Measurements from ENCODE around the gene PPP1R3E. TPM values are rescaled to one million over a fixed set of nuclear protein-coding genes. Genes with fewer than 3 reads are reported as not detected.

The PPP1R3E gene
- polyA plus RNA-seq (2013) = 3.7 and 3.8 TPM in 2 replicates

DNA sequence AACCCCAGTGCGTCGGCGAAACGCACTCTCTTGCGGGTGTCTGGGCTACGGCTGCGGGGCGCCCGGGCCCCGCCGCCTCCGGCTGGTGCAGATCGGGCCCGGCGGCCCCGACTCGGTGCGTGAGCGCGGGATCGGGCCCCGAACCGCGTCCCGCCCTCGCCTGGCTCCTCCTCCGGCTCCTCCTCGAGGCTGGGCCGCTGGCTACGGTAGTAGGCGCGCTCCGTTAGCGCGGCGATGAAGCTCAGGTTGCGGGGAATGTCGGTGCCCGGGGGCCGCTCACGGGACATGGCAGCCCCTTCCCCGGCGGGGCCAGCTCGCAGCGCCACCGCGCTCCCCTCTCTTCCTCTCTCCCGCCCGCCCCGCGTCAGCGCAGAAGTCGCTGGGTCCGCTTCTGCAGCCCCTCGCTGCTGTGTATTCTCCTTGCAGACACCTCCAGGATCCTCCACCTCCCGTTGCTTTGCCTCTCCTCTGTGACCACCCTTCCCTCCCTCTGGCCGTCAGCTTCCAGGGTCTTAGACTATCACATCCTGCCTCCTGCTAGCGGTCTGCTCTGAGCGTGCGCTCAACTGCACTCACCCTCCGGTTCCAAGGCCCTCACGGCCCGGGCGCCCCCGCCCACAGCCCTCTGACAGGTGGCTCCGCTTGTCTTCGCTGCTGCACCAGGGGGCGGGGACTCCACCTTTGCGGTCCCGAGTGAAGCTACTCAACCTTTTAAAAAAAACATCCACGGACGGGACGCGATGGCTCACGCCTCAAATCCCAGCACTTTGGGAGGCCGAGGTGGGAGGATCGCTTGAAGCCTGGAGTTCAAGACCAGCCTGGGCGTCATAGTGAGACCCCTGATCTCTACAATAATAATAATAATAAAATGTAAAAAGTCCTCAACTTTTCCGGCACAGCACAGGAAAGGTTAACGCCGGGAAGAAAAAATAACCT, at the start of gene PPP1R3E:
TSS of gene PPP1R3E (minus strand) at position 570 of the 936 bp plus-strand sequence. CDS start at position 287, 283 bp downstream.
- peak within 1 kb of the TSS; percentile 88 for H4K8ac ChIP-seq (ENCODE audit: low read depth, low read length)
- peaks cover 2 to 10% of the 10 kb centered on the region in 2 experiments for H3K4me1 ChIP-seq (ENCODE audit: control insufficient read depth in 1 of 2, insufficient read depth in 2 of 2, low read length in 2 of 2)
- peak within 1 kb of the TSS; percentile 90 for H3K14ac ChIP-seq (ENCODE audit: low read length)
- DNase-seq = peak; percentile 62 to 73
- H3K36me3 ChIP-seq (ENCODE audit: control insufficient read depth in 1 of 2, insufficient read depth in 2 of 2, low read length in 2 of 2) = peaks cover 0 to 3% of the 10 kb centered on the region in 2 experiments
- peak within 1 kb of the TSS; percentile 72 for H3K27ac ChIP-seq (ENCODE audit: low read depth, low read length)
- peaks cover 23% of the 10 kb centered on the region for H3K79me1 ChIP-seq (ENCODE audit: low read length)
- no CpG with 5 or more reads among the region's 81 CpGs for WGBS (ENCODE audit: extremely low coverage, insufficient coverage, insufficient read length)
- peak within 1 kb of the TSS; percentile 95 for H2AFZ ChIP-seq (ENCODE audit: insufficient read depth, low read length, poor library complexity)
- H3K9me3 ChIP-seq (ENCODE audit: insufficient read depth, low read depth, low read length) = no peaks in the 10 kb centered on the region
- H3K18ac ChIP-seq (ENCODE audit: low read length) = peak within 1 kb of the TSS; percentile 80
- H3K9ac ChIP-seq (ENCODE audit: low read length) = peak within 1 kb of the TSS; percentile 24
- peak within 1 kb of the TSS; percentile 35 for H2AK5ac ChIP-seq (ENCODE audit: low read length)
- no peaks in the 10 kb centered on the region for H3K27me3 ChIP-seq (ENCODE audit: insufficient read depth, low read length)
- H3K4me3 ChIP-seq (ENCODE audit: low read depth, low read length) = peak within 1 kb of the TSS; percentile 76
- peak within 1 kb of the TSS; percentile 75 for H4K91ac ChIP-seq (ENCODE audit: low read depth, low read length)
- peak within 1 kb of the TSS; percentile 92 for H4K12ac ChIP-seq (ENCODE audit: low read depth, low read length)
- H2BK120ac ChIP-seq (ENCODE audit: insufficient read depth, low read length, poor library complexity) = peak within 1 kb of the TSS; percentile 52
- peaks cover 18% of the 10 kb centered on the region for H3K79me2 ChIP-seq (ENCODE audit: control insufficient read depth, insufficient read depth, low read length, poor library complexity)
- peak within 1 kb of the TSS; percentile 72 for H3K4ac ChIP-seq (ENCODE audit: low read depth, low read length)
- peak within 1 kb of the TSS; percentile 36 for H2BK5ac ChIP-seq (ENCODE audit: low read depth, low read length, poor library complexity)
- peak within 1 kb of the TSS; percentile 86 for H3K4me2 ChIP-seq (ENCODE audit: low read length)
- peak within 1 kb of the TSS; percentile 15 for H2BK12ac ChIP-seq (ENCODE audit: low read length)
- H3K23ac ChIP-seq (ENCODE audit: low read length) = no peak within 1 kb of the TSS

GRCh38 chr14:23351681-23352505, 49.2 kb upstream of the PPP1R3E start:
- H3K79me2 ChIP-seq (ENCODE audit: control insufficient read depth, insufficient read depth, low read length, poor library complexity) = no peaks in the 10 kb centered on the region
- peak overlapping the region; percentile 40 for H3K18ac ChIP-seq (ENCODE audit: low read length)
- peak in 1 of 2 donors; percentile 32 for DNase-seq
- H3K4ac ChIP-seq (ENCODE audit: low read depth, low read length) = no peak overlapping the region
- H3K4me2 ChIP-seq (ENCODE audit: low read length) = peak overlapping the region; percentile 88
- no peak overlapping the region for H2BK5ac ChIP-seq (ENCODE audit: low read depth, low read length, poor library complexity)
- H3K4me1 ChIP-seq (ENCODE audit: control insufficient read depth in 1 of 2, insufficient read depth in 2 of 2, low read length in 2 of 2) = peaks cover 6 to 13% of the 10 kb centered on the region in 2 experiments
- H2BK12ac ChIP-seq (ENCODE audit: low read length) = no peak overlapping the region
- H3K27me3 ChIP-seq (ENCODE audit: insufficient read depth, low read length) = peaks cover 2% of the 10 kb centered on the region
- no peak overlapping the region for H3K27ac ChIP-seq (ENCODE audit: low read depth, low read length)
- H3K79me1 ChIP-seq (ENCODE audit: low read length) = peaks cover 5% of the 10 kb centered on the region
- H3K23ac ChIP-seq (ENCODE audit: low read length) = no peak overlapping the region
- H4K8ac ChIP-seq (ENCODE audit: low read depth, low read length) = no peak overlapping the region
- no CpG with 5 or more reads among the region's 61 CpGs for WGBS (ENCODE audit: extremely low coverage, insufficient coverage, insufficient read length)
- peaks cover 15 to 18% of the 10 kb centered on the region in 2 experiments for H3K36me3 ChIP-seq (ENCODE audit: control insufficient read depth in 1 of 2, insufficient read depth in 2 of 2, low read length in 2 of 2)
- H4K12ac ChIP-seq (ENCODE audit: low read depth, low read length) = peak overlapping the region; percentile 49
- no peak overlapping the region for H2BK120ac ChIP-seq (ENCODE audit: insufficient read depth, low read length, poor library complexity)
- H3K9ac ChIP-seq (ENCODE audit: low read length) = peak overlapping the region; percentile 2
- H3K4me3 ChIP-seq (ENCODE audit: low read depth, low read length) = peak overlapping the region; percentile 76
- H4K91ac ChIP-seq (ENCODE audit: low read depth, low read length) = peak overlapping the region; percentile 1
- peak overlapping the region; percentile 55 for H2AFZ ChIP-seq (ENCODE audit: insufficient read depth, low read length, poor library complexity)
- H3K9me3 ChIP-seq (ENCODE audit: insufficient read depth, low read depth, low read length) = peaks cover 2% of the 10 kb centered on the region
- no peak overlapping the region for H2AK5ac ChIP-seq (ENCODE audit: low read length)
- H3K14ac ChIP-seq (ENCODE audit: low read length) = peak overlapping the region; percentile 41

DNA sequence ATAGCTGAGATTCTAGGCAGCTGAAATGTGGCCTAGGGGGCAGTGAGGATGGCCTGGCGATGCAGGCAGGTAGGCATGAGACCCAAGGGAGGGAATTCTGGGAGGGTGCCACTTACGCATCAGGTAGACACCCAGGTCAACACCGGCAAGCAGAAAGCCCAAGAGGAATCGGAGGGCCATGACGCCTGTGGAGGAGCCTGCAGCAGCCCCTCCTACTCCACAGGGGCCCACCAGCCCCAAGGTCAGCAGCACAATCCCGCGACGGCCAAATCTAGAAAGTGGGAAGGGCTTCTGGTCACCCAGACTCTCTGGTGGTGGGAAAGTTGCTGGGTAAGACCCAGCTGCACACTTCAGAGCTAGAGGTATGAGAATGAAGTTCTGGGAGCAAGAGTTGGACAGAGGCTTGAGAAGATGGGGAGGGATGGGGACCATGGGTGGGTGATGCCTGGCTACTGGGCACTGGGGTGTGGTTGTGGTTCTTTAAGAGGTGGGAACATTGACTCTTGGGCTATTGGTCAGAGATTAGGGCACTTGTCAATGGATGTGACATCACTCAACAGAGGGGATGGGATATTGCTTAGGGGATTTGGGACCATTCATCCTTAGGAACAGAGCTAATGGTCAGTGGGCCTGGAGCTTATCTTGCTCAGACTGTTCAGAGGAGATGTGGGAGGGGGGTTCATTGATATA, 46.6 kb upstream of the PPP1R3E start:
- Histone ChIP-seq H2BK12ac (ENCODE audit: low read length) (no peak overlapping the region), H3K79me1 (ENCODE audit: low read length) (peaks cover 5% of the 10 kb centered on the region), H4K91ac (ENCODE audit: low read depth, low read length) (no peak overlapping the region), H3K79me2 (ENCODE audit: control insufficient read depth, insufficient read depth, low read length, poor library complexity) (no peaks in the 10 kb centered on the region), H2AFZ (ENCODE audit: insufficient read depth, low read length, poor library complexity) (no peak overlapping the region), H3K4me3 (ENCODE audit: low read depth, low read length) (no peak overlapping the region), H3K23ac (ENCODE audit: low read length) (no peak overlapping the region), H3K4me1 (ENCODE audit: control insufficient read depth in 1 of 2, insufficient read depth in 2 of 2, low read length in 2 of 2) (peaks cover 6 to 13% of the 10 kb centered on the region in 2 experiments), H3K27me3 (ENCODE audit: insufficient read depth, low read length) (peaks cover 2% of the 10 kb centered on the region), H2BK120ac (ENCODE audit: insufficient read depth, low read length, poor library complexity) (no peak overlapping the region), H3K4ac (ENCODE audit: low read depth, low read length) (no peak overlapping the region), H3K14ac (ENCODE audit: low read length) (no peak overlapping the region), H3K18ac (ENCODE audit: low read length) (no peak overlapping the region), H3K9ac (ENCODE audit: low read length) (no peak overlapping the region), H3K4me2 (ENCODE audit: low read length) (no peak overlapping the region), H3K27ac (ENCODE audit: low read depth, low read length) (no peak overlapping the region), H4K12ac (ENCODE audit: low read depth, low read length) (no peak overlapping the region), H4K8ac (ENCODE audit: low read depth, low read length) (no peak overlapping the region), H3K36me3 (ENCODE audit: control insufficient read depth in 1 of 2, insufficient read depth in 2 of 2, low read length in 2 of 2) (peaks cover 10 to 12% of the 10 kb centered on the region in 2 experiments), H3K9me3 (ENCODE audit: insufficient read depth, low read depth, low read length) (peaks cover 2% of the 10 kb centered on the region), H2BK5ac (ENCODE audit: low read depth, low read length, poor library complexity) (no peak overlapping the region), H2AK5ac (ENCODE audit: low read length) (no peak overlapping the region)
- no peak for DNase-seq
- WGBS (ENCODE audit: extremely low coverage, insufficient coverage, insufficient read length) = no CpG with 5 or more reads among the region's 8 CpGs

DNA sequence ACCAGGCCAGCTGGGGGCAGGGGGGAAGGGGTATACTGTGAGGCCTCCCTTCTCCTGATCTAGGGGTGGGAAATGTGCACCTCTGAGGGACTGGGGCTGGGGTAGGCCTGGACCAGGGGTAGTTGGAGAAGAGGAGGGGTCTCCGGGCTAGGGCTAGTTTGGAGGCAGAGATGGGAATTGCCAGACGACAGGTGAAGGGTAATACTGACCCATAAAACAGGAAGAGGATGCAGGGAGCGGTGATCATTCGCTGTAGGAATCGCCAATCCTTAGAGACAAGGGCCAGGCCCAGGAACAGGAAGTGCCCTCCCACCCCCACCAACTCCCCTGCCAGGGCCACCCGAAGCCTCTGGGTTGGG, 45.6 kb upstream of the PPP1R3E start:
- DNase-seq = no peak
- Histone ChIP-seq H3K36me3 (ENCODE audit: control insufficient read depth in 1 of 2, insufficient read depth in 2 of 2, low read length in 2 of 2) (peaks cover 10 to 12% of the 10 kb centered on the region in 2 experiments), H3K27me3 (ENCODE audit: insufficient read depth, low read length) (peaks cover 2% of the 10 kb centered on the region), H3K4me3 (ENCODE audit: low read depth, low read length) (no peak overlapping the region), H3K4ac (ENCODE audit: low read depth, low read length) (no peak overlapping the region), H4K91ac (ENCODE audit: low read depth, low read length) (no peak overlapping the region), H3K27ac (ENCODE audit: low read depth, low read length) (no peak overlapping the region), H2BK120ac (ENCODE audit: insufficient read depth, low read length, poor library complexity) (no peak overlapping the region), H2BK5ac (ENCODE audit: low read depth, low read length, poor library complexity) (no peak overlapping the region), H2BK12ac (ENCODE audit: low read length) (no peak overlapping the region), H3K4me1 (ENCODE audit: control insufficient read depth in 1 of 2, insufficient read depth in 2 of 2, low read length in 2 of 2) (peaks cover 5 to 10% of the 10 kb centered on the region in 2 experiments), H3K9ac (ENCODE audit: low read length) (no peak overlapping the region), H3K14ac (ENCODE audit: low read length) (no peak overlapping the region), H3K79me1 (ENCODE audit: low read length) (peaks cover 5% of the 10 kb centered on the region), H3K18ac (ENCODE audit: low read length) (no peak overlapping the region), H2AFZ (ENCODE audit: insufficient read depth, low read length, poor library complexity) (no peak overlapping the region), H3K9me3 (ENCODE audit: insufficient read depth, low read depth, low read length) (peaks cover 2% of the 10 kb centered on the region), H3K23ac (ENCODE audit: low read length) (no peak overlapping the region), H2AK5ac (ENCODE audit: low read length) (no peak overlapping the region), H3K4me2 (ENCODE audit: low read length) (no peak overlapping the region), H4K12ac (ENCODE audit: low read depth, low read length) (no peak overlapping the region), H3K79me2 (ENCODE audit: control insufficient read depth, insufficient read depth, low read length, poor library complexity) (no peaks in the 10 kb centered on the region), H4K8ac (ENCODE audit: low read depth, low read length) (no peak overlapping the region)
- WGBS (ENCODE audit: extremely low coverage, insufficient coverage, insufficient read length) = no CpG with 5 or more reads among the region's 6 CpGs
